Loucy (cell line): ENCODE measurements around the gene UQCC5.

Experiments used
- H2AFZ ChIP-seq: fragments of 200-600 bp; sonication (generic); 2 replicates; pipeline ENCODE4 v1.6.0; 2016; ENCODE audit warnings: antibody characterized with exemption, mild to moderate bottlenecking, low read length, moderate library complexity
- H3F3A ChIP-seq: fragments of 200-600 bp; 2 replicates; pipeline ENCODE4 v1.6.0; 2016; ENCODE audit warnings: antibody characterized with exemption, low read depth, mild to moderate bottlenecking
- H3K27me3 ChIP-seq: fragments of 200-600 bp; sonication (generic); 2 replicates; pipeline ENCODE4 v1.6.1; 2014; ENCODE audit warnings: low read length, mild to moderate bottlenecking; ENCODE audit not compliant: insufficient read depth, poor library complexity, severe bottlenecking
- H3K36me3 ChIP-seq: fragments of 200-600 bp; sonication (generic); 2 replicates; pipeline ENCODE4 v1.6.1; 2016; ENCODE audit warnings: low read length; ENCODE audit not compliant: insufficient read depth
- H3K4me1 ChIP-seq: fragments of 200-600 bp; sonication (generic); 2 replicates; pipeline ENCODE4 v1.5.1; 2014; ENCODE audit warnings: low read length, mild to moderate bottlenecking; ENCODE audit not compliant: insufficient read depth, poor library complexity, severe bottlenecking
- H3K4me2 ChIP-seq: fragments of 200-600 bp; sonication (generic); 2 replicates; pipeline ENCODE4 v1.6.0; 2014; ENCODE audit warnings: antibody characterized with exemption, low read length, low read depth, mild to moderate bottlenecking; ENCODE audit not compliant: poor library complexity, severe bottlenecking
- H3K4me3 ChIP-seq: fragments of 200-600 bp; sonication (generic); 2 replicates; pipeline ENCODE4 v1.5.1; 2014; ENCODE audit warnings: low read length, mild to moderate bottlenecking, mixed read lengths; ENCODE audit not compliant: poor library complexity, severe bottlenecking
- H3K79me2 ChIP-seq: fragments of 200-600 bp; sonication (generic); 2 replicates; pipeline ENCODE4 v1.6.1; 2014; ENCODE audit warnings: low read length; ENCODE audit not compliant: insufficient read depth
- H3K9ac ChIP-seq: fragments of 200-600 bp; sonication (generic); 2 replicates; pipeline ENCODE4 v1.6.0; 2014; ENCODE audit warnings: mild to moderate bottlenecking, low read depth, low read length, moderate library complexity; ENCODE audit not compliant: poor library complexity, severe bottlenecking
- H3K9me2 ChIP-seq: fragments of 200-600 bp; sonication (generic); replicated peaks from 2 replicates; pipeline ENCODE4 v1.6.1; 2016; ENCODE audit warnings: low read depth, low read length, mixed read lengths
- H3K9me3 ChIP-seq: fragments of 200-600 bp; sonication (generic); 2 replicates; pipeline ENCODE4 v1.6.1; 2014; ENCODE audit warnings: mild to moderate bottlenecking, antibody characterized with exemption, low read length, low read depth; ENCODE audit not compliant: insufficient read depth
- H4K20me1 ChIP-seq: fragments of 200-600 bp; sonication (generic); 2 replicates; pipeline ENCODE4 v1.6.0; 2014; ENCODE audit warnings: antibody characterized with exemption, low read length, mild to moderate bottlenecking; ENCODE audit not compliant: insufficient read depth, poor library complexity, severe bottlenecking
- CTCF ChIP-seq: fragments of 200-600 bp; sonication (generic); conservative IDR thresholded peaks from 2 replicates; pipeline ENCODE4 v1.5.1; 2014; ENCODE audit warnings: mild to moderate bottlenecking, antibody characterized with exemption, low read length
- EZH2phosphoT487 ChIP-seq: fragments of 200-600 bp; IDR thresholded peaks from 2 replicates; pipeline ENCODE4 v1.6.1; 2018; ENCODE audit warnings: antibody characterized with exemption, mild to moderate bottlenecking, moderate library complexity, borderline replicate concordance

Gene UQCC5

GRCh38 chr3:52498137-52499054 lies 38.0 kb upstream of the UQCC5 start:
- no peaks in the 10 kb centered on the region for H3K9me3 ChIP-seq
- H3F3A ChIP-seq = no peaks in the 10 kb centered on the region
- H3K9me2 ChIP-seq = no peaks in the 10 kb centered on the region
- no peak overlapping the region for H2AFZ ChIP-seq
- H3K4me2 ChIP-seq = no peak overlapping the region
- no peak for TF ChIP-seq EZH2phosphoT487
- TF ChIP-seq CTCF = no peak
- no peaks in the 10 kb centered on the region for H4K20me1 ChIP-seq
- H3K79me2 ChIP-seq = no peaks in the 10 kb centered on the region
- H3K4me3 ChIP-seq = no peak overlapping the region
- no peak overlapping the region for H3K9ac ChIP-seq
- H3K4me1 ChIP-seq = no peaks in the 10 kb centered on the region
- no peaks in the 10 kb centered on the region for H3K27me3 ChIP-seq
- H3K36me3 ChIP-seq = no peaks in the 10 kb centered on the region; the same call in 1 of the 2 replicates

GRCh38 chr3:52501046-52501445 lies 35.4 kb upstream of the UQCC5 start:
- Histone ChIP-seq H3K27me3 (no peaks in the 10 kb centered on the region), H3K36me3 (no peaks in the 10 kb centered on the region), H3K4me1 (no peaks in the 10 kb centered on the region), H4K20me1 (no peaks in the 10 kb centered on the region), H3K9me2 (no peaks in the 10 kb centered on the region), H3K79me2 (no peaks in the 10 kb centered on the region), H3K9ac (no peak overlapping the region), H3F3A (no peaks in the 10 kb centered on the region), H3K4me2 (no peak overlapping the region), H3K4me3 (no peak overlapping the region), H2AFZ (no peak overlapping the region), H3K9me3 (no peaks in the 10 kb centered on the region)
- TF ChIP-seq EZH2phosphoT487 (no peak), CTCF (no peak)

- H3K36me3 ChIP-seq = no peaks in the 10 kb centered on the region
- H2AFZ ChIP-seq = no peak overlapping the region
- no peaks in the 10 kb centered on the region for H3K9me2 ChIP-seq
- TF ChIP-seq EZH2phosphoT487 = no peak
- no peak for TF ChIP-seq CTCF
- H3K79me2 ChIP-seq = no peaks in the 10 kb centered on the region
- no peak overlapping the region for H3K4me2 ChIP-seq
- no peak overlapping the region for H3K4me3 ChIP-seq
- no peaks in the 10 kb centered on the region for H3K9me3 ChIP-seq
- no peak overlapping the region for H3K9ac ChIP-seq
- no peaks in the 10 kb centered on the region for H4K20me1 ChIP-seq
- H3K4me1 ChIP-seq = no peaks in the 10 kb centered on the region
- H3K27me3 ChIP-seq = no peaks in the 10 kb centered on the region
- H3F3A ChIP-seq = no peaks in the 10 kb centered on the region
Measured at GRCh38 chr3:52502001-52502400, 34.4 kb upstream of the UQCC5 start.
